Astrocyte of the cerebellum (primary cell): ENCODE results near the gene BRF1.
"Not testable (repeated sequence)": the region's sequence is repeated elsewhere in the genome, so short reads cannot be mapped to it uniquely, and the experiment has no call there.

Experiments
- DNase-seq: peaks from one replicate; pipeline ENCODE4 v3.0.0-alpha.2; 2011; ENCODE audit warnings: low read depth
- H3K4me3 ChIP-seq: 2 replicates; pipeline ENCODE4 v1.5.1; 2011; ENCODE audit warnings: mild to moderate bottlenecking, low read depth, low read length, moderate library complexity
- in situ Hi-C: cut with HindIII; loops from 2 replicates; pipeline ENCODE4 v1.10.0; 2017; ENCODE audit warnings: low sequenced_read_pairs
- TF ChIP-seq, protein P1 (sequence below): IDR thresholded peaks from 2 replicates; pipeline ENCODE4 v1.5.1; 2012; ENCODE audit warnings: low read length, low read depth, moderate library complexity, mild to moderate bottlenecking; ENCODE audit errors: missing control alignments

Gene BRF1

DNA sequence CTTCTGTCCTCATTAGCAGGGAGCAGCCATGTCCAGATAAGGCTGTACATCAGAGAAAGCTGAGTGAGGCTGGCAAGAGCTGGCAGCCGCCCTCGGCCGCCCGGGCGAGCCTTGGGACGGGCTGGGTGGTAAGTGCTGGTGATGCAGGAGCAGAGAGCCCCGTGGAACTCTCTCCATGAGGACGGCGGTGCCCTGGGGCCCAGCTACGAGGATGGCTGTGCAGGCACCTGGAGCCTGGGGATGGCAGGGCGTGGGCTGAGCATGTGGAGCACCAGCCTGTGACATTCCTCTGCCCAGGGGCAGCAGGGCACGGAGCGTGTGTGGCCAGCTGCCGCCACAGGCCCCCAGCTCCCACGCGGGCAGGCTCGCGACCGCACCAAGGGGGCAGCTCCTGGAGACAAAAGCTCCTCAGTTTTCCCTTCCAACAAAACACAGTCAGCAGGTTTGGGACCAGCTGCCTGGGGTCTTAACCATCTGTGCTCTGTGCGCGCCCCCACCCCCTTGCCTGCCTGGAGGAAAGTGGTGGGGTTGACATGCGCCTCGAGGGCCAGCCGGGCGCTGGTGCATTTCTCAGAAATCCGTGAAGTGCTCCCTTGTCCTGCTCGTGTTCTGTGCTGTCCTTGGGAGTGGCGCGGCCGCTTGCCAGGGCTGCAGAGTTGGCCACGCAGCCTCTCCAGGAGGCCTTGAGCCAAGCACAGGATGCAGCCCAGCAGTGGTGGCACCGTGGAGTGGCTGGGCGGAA, 35.1 kb upstream of the BRF1 start:
- TF ChIP-seq, protein P1, sequence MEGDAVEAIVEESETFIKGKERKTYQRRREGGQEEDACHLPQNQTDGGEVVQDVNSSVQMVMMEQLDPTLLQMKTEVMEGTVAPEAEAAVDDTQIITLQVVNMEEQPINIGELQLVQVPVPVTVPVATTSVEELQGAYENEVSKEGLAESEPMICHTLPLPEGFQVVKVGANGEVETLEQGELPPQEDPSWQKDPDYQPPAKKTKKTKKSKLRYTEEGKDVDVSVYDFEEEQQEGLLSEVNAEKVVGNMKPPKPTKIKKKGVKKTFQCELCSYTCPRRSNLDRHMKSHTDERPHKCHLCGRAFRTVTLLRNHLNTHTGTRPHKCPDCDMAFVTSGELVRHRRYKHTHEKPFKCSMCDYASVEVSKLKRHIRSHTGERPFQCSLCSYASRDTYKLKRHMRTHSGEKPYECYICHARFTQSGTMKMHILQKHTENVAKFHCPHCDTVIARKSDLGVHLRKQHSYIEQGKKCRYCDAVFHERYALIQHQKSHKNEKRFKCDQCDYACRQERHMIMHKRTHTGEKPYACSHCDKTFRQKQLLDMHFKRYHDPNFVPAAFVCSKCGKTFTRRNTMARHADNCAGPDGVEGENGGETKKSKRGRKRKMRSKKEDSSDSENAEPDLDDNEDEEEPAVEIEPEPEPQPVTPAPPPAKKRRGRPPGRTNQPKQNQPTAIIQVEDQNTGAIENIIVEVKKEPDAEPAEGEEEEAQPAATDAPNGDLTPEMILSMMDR, result no peak
- no peak for DNase-seq
- H3K4me3 ChIP-seq, result no peak overlapping the region
- in situ Hi-C loops, result no loop called here

DNA sequence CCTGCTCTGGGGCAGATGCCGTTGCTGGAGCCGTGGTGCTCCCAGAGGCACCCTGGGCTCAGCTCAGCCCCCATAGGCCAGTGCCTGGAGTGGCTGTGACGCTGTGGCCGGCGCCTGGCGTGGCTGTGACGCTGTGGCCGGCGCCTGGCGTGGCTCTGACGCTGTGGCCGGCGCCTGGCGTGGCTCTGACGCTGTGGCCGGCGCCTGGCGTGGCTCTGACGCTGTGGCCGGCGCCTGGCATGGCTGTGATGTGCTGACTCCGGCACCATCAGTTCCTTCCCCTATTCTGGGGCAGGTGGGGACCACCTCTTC, 34.4 kb upstream of the BRF1 start:
- DNase-seq, in situ Hi-C loops, H3K4me3 ChIP-seq: not testable (repeated sequence)

DNA sequence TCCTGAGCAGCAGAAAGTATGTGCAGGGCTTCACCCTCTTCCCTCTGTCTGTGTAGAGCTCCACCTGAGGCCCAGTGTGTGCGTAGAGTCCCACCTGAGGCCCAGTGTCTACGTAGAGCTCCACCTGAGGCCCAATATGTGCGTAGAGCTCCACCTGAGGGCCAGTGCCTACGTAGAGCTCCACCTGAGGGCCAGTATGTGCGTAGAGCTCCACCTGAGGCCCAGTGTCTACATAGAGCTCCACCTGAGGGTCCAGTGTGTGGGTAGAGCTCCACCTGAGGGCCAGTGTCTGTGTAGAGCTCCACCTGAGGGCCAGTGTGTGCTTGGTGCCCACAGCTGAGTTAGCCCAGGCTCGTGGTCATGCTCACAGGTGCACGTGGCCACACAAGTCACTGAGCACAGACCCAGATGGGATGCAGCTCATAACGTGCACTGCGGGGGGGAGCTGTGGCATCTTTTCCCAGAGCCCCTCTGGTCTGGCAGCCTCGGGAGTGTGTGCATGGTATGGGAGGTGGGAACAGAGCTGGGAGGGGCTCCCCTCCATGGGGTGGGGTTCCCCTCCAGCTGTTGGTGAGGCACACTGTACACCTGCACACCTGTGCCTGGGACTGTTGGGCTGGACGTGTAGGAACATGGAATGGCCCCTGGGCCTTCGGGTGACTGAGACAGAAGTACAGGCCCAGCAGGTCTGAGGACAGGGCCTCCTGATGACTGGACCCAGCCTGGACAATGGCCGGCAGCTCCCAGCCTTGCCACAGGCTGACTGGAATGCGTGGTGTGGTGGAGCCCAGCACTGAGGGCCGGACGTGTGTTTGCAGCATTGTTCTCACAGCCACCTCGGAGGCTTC, 33.8 kb upstream of the BRF1 start:
- H3K4me3 ChIP-seq, result no peak overlapping the region
- in situ Hi-C loops, result no loop called here
- TF ChIP-seq, protein P1, result no peak
- no peak for DNase-seq

DNA sequence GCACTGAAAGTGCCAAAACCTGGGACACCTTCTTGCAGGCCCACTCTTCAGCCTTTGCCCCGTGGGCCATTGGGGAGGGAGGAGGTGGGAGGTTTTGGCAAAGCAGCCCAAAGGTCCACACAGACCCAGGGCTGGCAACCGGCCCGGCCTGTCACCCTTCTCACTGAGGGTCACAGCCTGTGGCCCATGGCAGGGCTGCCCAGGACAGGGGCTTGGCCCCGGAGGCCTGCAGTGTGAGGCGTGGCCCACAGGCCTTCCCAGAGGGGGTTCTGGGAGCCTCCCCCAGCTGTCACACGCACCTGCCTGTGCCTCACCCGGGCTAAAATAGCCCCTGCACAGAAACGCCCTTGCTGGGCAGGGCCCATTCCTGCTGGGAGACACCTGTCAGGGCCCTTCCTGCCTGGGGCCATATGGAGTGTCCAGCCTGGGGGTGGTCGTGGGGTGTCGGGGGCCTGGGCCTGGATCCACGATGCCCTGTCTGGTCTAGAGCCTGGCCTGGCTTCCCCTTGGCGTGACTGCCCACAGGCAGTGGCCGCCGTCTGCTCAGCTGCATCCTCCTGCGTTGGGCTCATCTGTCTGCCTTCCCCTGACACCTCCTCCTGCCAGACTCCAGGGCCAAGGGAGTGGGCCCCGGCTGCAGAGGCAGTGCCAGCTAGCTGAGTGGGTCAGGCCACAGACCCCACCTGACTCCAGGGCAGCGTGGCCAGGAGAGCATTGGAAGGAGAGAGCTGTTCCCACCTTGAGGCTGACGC, 33.0 kb upstream of the BRF1 start:
- TF ChIP-seq, protein P1, result no peak
- H3K4me3 ChIP-seq, result no peak overlapping the region
- in situ Hi-C loops, result no loop called here
- no peak for DNase-seq

DNA sequence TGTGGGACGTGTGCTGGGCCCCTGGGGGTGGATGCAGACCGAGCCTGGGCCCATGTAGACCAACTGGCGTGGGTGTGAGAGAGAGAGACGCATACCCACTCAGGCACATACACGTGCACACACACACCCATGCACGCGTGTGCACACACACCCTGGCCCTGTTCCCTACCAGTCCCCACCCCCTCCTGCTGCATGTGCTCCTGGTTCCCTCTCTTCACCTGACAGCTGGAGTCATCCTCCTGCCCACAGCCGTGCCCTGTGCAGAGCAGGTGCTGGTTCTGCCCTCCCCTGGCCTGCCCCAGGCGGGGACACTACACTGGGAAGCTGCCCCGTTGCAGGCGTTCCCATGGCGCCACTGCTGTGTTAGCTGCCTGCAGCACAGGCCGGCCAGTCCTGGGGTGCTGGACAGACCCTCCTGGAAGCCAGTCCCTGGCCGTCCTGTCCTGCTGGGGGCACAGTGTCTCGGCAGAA, 32.3 kb upstream of the BRF1 start:
- DNase-seq, result no peak
- H3K4me3 ChIP-seq, result no peak overlapping the region
- in situ Hi-C loops, result no loop called here
- TF ChIP-seq, protein P1, result no peak

DNA sequence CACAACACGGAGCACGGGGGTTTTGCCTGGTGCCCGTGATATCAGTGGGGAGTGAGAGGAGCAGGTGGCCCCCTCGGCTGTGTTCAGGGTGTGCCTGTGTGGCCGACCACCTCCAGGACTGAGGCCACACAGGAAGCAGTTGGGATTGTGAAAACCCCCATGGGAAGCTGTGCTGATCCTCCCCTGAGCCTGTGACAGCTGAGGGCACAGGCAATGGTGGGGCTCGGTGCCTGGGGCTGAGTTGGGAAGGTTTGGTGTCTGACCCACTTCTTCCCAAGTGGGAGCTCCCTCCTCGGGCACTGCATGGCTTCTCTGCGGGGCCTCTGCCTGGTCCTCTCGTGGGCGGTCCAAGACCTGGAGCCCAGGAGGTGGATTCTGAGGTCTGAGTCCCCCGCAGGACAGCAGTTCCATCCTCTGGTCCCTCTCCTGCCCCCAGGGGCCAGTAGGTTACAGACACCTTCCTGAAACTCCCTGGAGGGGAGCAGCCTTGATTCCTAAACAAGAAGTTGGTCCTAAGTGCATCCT, 31.6 kb upstream of the BRF1 start:
- in situ Hi-C loops, result no loop called here
- DNase-seq, result no peak
- H3K4me3 ChIP-seq, result no peak overlapping the region
- TF ChIP-seq, protein P1, result no peak
